Measurements from ENCODE around the gene TRIM69.
"Not testable (repeated sequence)": the region's sequence is repeated elsewhere in the genome, so short reads cannot be mapped to it uniquely, and the experiment has no call there.

The TRIM69 gene

DNA sequence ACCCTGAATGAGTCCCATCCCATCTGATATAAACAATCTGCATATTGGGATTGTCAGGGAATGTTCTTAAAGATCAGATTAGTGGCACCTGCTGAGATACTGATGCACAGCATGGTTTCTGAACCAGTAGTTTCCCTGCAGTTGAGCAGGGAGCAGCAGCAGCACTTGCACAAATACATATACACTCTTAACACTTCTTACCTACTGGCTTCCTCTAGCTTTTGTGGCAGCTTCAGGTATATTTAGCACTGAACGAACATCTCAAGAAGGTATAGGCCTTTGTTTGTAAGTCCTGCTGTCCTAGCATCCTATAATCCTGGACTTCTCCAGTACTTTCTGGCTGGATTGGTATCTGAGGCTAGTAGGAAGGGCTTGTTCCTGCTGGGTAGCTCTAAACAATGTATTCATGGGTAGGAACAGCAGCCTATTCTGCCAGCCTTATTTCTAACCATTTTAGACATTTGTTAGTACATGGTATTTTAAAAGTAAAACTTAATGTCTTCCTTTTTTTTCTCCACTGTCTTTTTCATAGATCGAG is 20.5 kb upstream of the TRIM69 start:
- DNase-seq (ENCODE audit: low read depth), result no peak

DNA sequence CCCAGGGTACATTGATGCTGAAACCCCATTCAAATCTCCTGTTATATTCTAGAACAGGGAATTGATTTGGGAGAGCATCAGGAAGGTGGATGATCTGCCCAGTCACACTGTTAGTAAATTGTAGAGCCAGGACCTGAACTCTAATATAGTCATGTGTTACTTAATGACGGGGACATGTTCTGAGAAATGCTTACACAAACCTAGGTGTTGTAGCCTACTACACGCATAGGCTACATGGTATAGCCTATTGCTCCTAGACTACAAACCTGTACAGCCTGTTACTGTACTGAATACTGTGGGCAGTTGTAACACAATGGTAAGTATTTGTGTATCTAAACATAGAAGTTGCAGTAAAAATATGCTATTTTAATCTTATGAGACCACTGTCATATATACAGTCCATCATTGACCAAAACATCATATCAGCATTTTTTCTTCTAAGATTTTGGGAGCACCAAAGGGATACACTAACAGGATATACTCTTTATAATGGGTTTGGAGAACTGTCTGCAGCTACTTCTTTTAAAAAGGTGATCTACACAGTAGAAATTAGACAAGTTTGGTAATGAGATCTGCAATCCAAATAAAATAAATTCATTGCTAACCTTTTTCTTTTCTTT is 19.2 kb upstream of the TRIM69 start:
- no peak for DNase-seq (ENCODE audit: low read depth)

DNA sequence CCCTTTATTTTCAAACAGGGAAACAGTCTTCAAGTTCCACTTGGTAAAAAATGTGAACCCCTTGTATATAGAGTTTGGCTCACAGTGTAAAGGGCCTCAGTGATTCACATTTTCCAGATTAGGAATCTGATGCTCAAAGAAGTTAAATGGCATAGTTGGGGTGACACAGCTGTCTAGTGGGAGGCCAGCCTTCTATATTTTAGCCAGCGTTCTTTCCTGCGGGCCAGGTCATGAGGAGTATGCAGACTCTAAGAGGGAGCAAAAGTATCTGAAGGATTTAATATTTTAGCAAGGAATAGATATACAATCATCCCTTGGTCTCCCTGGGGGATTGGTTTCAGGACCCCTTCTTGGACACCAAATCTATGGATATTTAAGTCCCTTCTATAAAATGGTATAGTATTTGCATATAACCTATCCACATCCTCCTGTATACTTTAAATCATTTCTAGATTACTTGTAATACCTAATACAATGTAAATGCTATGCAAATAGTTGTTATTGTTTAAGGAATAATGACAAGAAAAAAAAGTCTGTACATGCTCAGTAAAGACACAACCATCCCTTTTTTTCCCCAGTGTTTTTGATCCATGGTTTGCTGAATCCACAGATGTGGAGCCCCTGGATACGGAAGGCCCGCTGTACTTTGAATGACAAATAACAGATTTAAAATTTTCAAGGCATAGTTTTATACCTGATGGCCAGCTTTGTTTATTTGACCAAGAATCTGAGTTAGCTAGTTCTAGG is 18.0 kb upstream of the TRIM69 start:
- no peak for DNase-seq (ENCODE audit: low read depth)

DNA sequence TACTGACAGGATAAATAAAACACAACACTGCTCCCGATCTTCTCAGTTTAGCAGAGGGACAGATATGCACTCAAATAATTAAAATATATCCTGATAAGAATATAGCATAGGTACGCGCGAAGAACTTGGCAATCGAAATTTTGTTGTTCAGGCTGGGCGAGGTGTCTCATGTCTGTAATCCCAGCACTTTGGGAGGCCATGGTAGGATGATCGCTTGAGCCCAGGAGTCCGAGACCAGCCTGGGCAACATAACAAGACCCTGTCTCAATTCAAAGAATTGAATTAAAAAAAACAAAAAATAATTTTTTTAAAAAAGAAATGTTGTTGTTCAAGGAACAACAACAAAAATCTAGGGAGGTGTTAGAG is 17.4 kb upstream of the TRIM69 start:
- no peak for DNase-seq (ENCODE audit: low read depth)

DNA sequence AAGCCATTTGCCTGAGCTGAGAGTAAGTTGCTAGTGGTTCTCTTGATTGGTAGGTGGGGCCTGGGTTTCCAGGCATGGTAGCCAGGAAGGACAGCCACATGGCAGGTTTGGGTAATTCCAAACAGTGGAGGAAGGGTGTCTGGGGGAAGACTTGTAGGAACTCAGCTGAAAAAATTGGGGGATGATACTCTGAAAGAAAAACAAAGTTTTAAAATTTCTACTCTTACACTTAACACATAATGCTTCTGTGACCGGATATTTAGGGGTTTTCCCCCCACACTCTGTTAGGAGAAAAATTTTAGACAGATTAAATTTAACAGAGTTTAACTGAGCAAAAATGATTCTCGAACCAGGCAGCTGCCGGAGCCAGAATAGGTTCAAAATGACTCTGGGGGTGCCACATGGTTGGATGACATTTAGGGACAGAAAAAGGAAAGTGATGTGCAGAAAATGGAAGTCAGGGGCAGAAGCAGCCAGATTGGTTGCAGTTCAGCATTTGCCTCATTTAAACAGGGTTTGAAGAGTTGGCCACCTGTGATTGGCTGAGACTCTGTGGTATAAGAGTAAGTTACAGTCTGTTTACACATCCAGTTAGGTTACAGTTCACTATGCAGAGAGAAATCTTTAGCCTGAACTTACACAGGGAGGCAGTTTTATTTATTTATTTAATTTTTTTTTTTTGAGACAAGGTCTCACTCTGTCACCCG is 16.9 kb upstream of the TRIM69 start:
- no peak for DNase-seq (ENCODE audit: low read depth)

DNA sequence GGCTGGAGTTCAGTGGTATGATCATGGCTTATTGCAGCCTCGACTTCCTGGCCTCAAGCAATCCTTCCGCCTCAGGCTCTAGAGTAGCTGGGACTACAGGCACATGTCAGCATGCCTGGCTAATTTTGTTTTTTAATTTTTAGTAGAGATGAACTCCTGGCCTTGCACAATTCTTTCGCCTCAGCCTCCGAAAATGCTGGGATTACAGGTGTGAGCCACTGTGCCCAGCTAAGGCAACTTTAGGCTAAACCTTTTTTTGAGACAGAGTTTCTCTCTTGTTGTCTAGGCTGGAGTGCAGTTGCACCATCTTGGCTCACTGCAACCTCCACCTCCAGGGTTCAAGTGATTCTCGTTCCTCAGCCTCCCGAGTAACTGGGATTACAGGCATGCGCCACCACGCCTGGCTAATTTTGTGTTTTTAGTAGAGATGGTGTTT is 16.3 kb upstream of the TRIM69 start:
- DNase-seq (ENCODE audit: low read depth), result not testable (repeated sequence)

DNA sequence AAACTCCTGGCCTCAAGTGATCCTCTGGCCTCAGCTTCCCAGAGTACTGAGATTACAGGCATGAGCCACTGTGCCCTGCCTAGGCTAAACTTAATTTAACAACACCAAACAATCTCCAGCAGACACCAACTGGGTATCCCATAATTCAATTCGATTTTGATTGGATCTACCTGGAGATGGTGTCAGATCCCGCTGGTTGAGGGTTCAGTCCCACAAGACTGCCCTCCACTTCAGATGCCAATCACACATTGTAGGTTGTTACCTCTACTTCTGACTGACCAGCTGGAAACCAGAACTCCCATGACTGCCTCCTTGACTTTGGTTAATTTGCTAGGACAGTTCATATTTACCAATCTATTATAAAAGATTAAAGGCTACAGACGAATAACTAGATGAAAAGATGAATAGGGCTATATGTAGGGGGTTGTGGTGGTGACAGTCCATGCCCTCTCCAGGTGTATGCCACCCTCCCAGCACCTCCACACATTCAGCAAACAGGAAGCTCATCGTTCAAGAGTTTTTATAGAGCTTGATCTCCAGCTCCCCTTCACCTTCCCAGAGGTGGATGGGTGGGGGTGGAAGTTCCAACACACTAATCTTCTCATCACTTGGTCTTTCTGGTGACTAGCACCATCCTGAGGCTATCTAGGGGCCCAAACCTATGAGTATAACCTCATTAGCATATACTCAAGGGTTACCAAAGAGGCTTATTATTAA is 15.7 kb upstream of the TRIM69 start:
- DNase-seq (ENCODE audit: low read depth), result no peak

DNA sequence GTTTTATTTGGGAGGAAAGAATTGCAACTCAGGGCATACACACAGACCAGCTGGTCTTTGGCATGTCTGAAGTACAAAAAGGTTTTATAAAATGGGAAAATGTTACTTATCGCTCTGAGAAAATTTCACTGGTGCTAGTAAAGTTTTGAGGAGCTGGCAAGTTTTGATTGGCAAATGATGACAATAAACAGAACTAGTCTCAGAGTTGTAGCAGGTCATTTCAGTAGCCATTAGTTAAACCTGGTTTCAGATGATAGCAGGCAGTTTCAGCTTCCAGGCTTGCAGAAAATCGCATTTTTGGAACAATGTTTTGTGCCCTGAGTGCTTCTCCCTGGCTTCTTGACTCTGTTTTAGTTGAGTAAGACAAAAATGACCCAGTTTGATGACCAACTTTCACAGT is 14.3 kb upstream of the TRIM69 start:
- no peak for DNase-seq (ENCODE audit: low read depth)

DNA sequence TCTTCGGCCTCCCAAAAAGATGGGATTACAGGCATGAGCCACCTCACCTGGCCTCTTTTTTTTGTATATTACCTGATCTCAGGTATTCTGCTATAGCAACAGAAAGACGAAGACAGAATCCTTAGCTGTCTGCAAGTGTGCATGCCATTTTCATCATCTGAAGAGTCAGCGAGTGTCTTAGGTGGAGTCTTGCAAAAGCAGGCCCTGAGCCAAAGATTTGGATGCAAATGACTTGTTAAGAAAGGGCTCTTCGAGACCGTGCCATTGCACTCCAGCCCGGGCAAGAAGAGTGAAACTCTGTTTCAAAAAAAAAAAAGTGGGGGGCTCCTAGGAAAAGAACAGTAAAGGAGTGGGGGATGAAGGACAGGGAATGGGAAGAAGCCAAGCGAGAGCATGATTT is 10.2 kb upstream of the TRIM69 start:
- DNase-seq (ENCODE audit: low read depth), result no peak

DNA sequence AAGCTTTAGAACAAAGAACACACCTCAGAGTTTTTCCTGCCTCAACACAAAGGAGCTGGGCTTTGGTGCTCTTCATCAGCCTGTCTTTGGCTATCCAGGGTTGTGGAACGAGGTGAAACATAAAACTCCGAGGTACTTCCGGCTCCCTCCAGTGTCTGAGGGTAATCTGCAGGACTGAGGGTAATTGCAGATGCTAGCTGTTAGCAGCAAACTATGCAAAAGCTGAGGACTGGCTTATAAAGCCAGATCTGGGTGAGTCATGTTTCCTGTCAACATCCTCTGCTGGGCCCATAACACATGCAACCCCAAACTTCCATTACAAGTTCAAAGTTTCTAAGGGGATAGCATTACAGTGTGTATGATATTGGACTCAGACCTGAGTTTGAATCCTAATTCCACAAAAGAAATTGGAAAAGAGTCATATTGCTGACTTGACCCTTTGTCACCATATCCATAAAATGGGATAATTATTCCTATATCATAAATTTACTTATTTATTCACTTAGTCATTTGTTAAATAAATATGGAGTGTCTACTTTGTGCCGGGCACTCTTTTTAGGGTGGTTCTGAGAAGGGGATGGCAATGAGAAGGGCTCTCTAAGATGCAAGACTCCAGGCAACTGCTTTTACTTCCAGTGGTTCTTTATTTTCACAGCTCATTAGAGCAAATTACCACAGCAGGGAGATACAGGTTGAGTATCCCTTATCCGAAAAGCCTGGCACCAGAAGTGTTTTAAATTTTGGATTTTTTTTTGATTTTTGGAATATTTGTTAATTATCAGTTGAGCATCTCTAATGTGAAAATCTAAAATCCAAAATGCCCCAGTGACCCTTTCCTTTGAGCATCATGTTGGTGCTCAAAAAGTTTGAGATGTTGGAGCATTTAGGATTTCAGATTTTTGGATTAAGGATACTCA is 9.5 kb upstream of the TRIM69 start:
- peak; percentile 85 for DNase-seq (ENCODE audit: low read depth)

DNA sequence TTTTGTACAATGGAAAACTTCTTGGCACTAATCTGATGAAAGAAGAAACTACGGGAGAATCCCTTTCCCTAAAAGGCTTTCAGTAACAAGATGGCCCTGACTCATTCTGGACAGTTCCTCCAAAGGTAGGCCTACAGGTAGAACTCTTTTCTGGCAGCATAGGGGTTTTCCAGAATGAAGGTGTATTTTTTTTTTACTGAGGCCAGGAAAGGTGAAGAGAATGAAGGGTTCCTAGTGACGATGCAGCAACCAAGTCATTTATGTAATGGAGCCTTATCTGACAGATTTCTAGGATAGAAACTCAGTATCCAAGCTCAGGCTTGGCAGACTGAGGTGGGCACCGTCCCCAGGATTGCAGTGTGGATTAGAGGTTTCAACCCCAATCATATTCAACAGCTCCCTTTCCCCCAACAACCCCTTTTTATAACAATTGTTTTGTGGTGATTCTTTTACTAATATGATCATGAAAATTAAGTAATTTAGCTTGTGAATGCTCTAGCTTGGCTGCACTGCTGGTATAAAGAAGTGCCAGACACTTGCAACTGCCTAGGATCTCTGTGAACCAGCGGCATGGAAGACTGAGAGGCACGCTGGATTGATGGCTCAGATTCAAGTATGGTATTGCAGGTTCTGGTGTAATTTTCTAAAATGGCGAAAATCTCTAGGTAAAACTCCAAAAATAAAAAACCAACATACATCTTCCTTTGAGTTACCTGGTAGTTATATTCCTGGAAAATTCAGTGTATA is 8.7 kb upstream of the TRIM69 start:
- DNase-seq (ENCODE audit: low read depth), result no peak

DNA sequence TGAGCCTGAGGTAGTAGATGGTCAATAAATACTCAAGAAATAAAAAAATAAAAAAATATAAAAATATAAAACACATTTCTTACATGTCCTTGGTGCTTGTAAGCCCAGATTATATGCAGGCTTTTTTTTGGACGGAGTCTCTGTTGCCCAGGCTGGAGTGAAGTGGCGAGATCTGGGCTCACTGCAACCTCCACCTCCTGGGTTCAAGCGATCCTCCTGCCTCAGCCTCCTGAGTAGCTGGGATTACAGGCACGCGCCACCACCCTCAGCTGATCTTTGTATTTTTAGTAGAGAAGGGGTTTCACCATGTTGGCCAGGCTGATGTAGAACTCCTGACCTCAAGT is 8.1 kb upstream of the TRIM69 start:
- DNase-seq (ENCODE audit: low read depth), result not testable (repeated sequence)

DNA sequence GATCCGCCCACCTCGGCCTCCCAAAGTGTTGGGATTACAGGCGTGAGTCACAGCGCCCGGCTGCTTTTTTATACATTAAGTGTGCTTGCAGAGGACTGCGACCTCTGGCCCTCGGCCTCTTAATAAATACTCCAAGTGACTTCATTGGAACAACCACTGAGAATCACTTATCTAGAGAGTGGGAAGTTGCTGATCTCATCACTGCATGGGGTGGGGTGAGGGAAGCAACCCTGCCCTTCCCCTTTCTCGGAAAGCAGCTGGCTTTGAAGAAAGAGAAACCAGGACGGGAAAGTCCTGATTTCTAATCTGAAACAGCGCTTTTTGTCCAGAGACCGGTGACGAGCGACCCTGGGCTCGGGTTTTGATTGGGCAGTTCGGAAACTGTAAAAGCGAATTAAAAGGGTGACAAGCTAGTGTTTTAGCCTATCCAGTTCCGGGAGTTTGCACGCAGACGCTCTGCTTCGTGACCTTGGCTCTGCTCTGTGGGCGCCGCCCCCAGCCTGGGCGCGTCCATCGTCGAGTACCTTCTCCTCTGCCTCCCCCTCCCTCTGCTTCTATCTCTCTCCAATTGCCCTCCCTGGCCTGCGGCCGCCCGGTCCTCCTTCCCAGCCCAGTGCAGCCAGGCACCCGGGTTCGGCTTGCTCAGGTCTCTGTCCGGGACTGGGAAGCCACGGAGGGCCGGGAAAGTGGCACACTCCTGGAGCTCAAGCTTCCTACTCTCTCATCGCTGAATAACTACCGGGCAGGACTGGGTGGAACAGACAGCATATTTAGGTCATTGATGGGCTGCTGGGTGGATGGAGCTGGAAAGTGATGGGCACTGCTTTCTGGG is 7.5 kb upstream of the TRIM69 start:
- peak; percentile 99 for DNase-seq (ENCODE audit: low read depth)

DNA sequence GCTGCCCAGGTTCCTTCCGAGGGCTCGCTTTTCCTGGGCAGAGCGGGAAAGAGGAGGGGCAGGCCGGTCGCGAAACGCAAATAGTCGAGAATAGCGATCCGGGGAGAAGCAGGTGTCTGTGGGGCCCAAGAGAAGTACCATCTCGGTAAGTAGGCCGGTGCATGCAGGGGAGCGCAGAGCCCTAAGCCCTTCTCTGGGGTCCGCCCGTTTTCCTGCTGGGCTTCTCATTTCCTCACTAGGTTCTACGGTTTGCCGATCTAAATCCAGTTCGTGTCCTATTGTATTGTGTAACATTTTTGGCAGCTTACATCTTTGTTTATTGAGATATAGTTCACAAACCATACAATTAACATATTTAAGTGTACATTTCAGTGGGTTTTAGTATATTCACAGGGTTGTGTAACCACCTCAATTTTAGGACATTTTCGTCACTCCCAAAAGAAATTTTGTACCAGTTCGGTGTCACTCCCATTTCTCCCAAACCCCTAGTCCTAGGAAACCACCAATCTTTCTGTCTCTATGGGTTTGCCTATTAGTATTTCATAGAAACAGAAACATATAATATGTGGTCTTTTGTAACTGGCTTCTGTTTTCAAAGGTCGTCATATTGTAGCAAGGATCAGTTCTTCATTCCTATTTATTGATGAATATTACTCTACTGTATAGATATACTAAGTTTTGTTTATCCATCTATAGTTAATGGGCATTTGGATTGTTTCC is 6.8 kb upstream of the TRIM69 start:
- DNase-seq (ENCODE audit: low read depth), result no peak

DNA sequence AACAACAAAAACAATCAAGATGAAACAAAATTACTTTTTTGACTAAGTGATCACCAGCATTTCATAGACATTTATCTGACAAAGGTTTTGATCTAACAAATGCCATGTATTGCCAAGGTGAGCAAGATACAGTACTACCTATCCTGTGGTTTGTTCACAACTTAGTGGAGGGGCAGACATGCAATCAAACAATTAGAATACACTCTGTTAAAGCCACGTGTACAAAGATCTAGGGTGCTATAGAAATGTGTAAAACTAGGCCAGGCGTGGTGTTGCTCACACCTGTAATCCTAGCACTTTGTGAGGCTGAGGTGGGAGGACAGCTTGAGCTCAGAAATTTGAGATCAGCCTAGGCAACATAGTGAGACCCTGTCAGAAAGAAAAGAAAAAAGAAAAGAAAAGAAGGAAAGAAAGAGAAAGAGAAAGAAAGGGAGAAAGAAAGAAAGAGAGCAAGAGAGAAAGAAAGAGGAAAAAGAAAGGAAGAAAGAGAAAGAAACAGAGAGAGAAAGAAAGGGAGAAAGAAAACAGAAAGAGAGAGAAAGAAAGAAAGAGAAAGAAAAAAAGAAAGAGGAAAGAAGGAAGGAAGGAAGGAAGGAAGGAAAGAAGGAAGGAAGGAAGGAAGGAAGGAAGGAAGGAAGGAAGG is 1.4 kb upstream of the TRIM69 start:
- DNase-seq (ENCODE audit: low read depth), result no peak

DNA sequence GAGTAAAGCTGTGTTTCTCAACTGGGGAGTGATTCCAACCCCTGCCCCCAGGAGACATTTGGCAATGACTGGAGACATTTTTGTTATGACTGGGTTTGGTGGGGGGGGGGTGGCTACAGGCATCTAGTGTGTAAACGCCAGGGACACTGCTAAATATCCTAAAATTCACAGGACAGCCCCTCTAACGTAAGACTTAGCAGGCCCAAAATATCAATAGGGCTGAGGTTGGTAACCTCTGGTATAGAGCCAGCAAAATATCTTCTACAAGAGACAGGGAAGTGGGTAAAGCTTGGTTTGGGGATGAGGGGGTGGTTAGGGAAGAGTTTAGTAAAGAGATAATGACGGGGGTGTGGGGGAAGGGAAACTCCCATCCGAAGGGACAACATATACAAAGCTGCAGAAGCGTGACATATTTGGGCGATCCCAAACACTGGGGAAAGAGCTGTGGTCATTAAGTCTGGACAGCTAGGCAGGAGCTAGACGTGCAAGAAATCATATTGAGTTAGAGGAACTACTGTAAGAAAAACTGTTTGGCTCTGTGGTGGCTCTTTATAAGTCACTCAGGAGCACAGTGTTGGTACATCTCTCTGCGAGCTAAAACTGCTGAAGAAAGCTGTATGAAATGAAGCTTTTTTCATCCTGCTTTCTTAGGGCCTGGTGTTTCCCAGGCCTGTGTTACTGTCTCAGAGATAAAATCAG is 697 bp upstream of the TRIM69 start:
- peak; percentile 35 for DNase-seq (ENCODE audit: low read depth)

DNA sequence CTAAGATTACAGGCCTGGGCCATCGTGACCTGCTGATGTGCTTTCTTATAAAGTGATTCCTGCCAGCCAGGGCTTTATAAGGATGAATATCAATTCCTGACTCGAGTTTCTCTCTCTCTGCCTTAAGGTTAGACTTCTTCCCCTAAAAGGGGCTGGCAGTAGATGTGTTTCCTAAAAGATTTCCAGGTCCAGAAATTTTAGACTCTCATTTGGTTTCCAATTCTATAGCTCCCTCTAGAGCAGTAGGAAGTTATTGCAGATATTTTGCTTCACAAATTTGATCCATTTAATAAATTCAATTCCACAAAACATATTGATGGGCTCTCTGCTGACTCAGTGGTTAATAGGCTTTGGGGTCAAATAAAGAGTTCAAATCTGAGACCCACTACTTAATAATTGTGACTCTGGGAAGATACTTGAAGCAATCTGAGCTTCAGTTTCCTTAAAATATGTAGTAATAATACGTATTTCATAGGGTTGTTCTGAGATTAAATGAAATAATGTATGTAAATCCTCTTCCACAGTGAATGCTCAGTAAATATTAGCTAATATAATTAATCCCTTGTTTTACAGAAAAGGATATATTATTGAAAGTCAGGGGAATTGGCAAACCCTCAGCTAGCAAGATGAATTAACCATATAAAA is 2.1 kb downstream of the TRIM69 start:
- DNase-seq (ENCODE audit: low read depth), result peak; percentile 47
